ENCODE results near the gene DOLK.

- TF ChIP-seq, protein P1, sequence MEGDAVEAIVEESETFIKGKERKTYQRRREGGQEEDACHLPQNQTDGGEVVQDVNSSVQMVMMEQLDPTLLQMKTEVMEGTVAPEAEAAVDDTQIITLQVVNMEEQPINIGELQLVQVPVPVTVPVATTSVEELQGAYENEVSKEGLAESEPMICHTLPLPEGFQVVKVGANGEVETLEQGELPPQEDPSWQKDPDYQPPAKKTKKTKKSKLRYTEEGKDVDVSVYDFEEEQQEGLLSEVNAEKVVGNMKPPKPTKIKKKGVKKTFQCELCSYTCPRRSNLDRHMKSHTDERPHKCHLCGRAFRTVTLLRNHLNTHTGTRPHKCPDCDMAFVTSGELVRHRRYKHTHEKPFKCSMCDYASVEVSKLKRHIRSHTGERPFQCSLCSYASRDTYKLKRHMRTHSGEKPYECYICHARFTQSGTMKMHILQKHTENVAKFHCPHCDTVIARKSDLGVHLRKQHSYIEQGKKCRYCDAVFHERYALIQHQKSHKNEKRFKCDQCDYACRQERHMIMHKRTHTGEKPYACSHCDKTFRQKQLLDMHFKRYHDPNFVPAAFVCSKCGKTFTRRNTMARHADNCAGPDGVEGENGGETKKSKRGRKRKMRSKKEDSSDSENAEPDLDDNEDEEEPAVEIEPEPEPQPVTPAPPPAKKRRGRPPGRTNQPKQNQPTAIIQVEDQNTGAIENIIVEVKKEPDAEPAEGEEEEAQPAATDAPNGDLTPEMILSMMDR (IDR thresholded peaks at IDR 0.05 in 8 of 11, conservative IDR thresholded peaks at IDR 0.05 in 3 of 11) = no peak
- TF ChIP-seq POLR2A (IDR thresholded peaks at IDR 0.05) (no peak), POLR2AphosphoS5 (IDR thresholded peaks at IDR 0.05) (no peak)
Observed at GRCh38 chr9:128903871-128904620, 43.4 kb downstream of the DOLK start.

Data from spleen (tissue), 7 donors.